Osteocyte (in vitro differentiated cells): ENCODE data around the gene PTGER4. TPM values are rescaled to one million over a fixed set of nuclear protein-coding genes. Genes with fewer than 3 reads are reported as not detected.

Source experiments
- DNase-seq: peaks from one replicate; pipeline ENCODE4 v3.0.0; 2021; ENCODE audit warnings: mixed read lengths; ENCODE audit not compliant: unreplicated experiment; ENCODE audit errors: extremely low spot score
- H3K27ac Mint-ChIP-seq: one replicate; pipeline ENCODE4 v1.8.0; 2021; ENCODE audit warnings: mild to moderate bottlenecking, mixed read lengths; ENCODE audit not compliant: unreplicated experiment
- H3K27me3 Mint-ChIP-seq: one replicate; pipeline ENCODE4 v1.8.0; 2021; ENCODE audit warnings: mixed read lengths; ENCODE audit not compliant: unreplicated experiment
- H3K36me3 Mint-ChIP-seq: one replicate; pipeline ENCODE4 v1.8.0; 2021; ENCODE audit warnings: mixed read lengths; ENCODE audit not compliant: unreplicated experiment
- H3K4me1 Mint-ChIP-seq: one replicate; pipeline ENCODE4 v1.8.0; 2021; ENCODE audit warnings: mixed read lengths; ENCODE audit not compliant: unreplicated experiment
- H3K4me3 Mint-ChIP-seq: one replicate; pipeline ENCODE4 v1.8.0; 2021; ENCODE audit warnings: mild to moderate bottlenecking, moderate library complexity, mixed read lengths; ENCODE audit not compliant: unreplicated experiment
- H3K9me3 Mint-ChIP-seq: one replicate; pipeline ENCODE4 v1.8.0; 2021; ENCODE audit warnings: mixed read lengths; ENCODE audit not compliant: unreplicated experiment
- total RNA-seq: library from RNA; stranded (reverse); gene quantifications from 2 replicates; pipeline ENCODE4 v1.2.1, GENCODE V29; 2021
- TF ChIP-seq, protein P1 (sequence below): fragments of 200-600 bp; sonication (generic); IDR thresholded peaks from 2 replicates; pipeline ENCODE4 v1.5.0; 2021; ENCODE audit warnings: antibody characterized with exemption, mild to moderate bottlenecking, moderate library complexity

The PTGER4 gene
- total RNA-seq, 1 donor from 2014 or later = 70.0 TPM

DNA sequence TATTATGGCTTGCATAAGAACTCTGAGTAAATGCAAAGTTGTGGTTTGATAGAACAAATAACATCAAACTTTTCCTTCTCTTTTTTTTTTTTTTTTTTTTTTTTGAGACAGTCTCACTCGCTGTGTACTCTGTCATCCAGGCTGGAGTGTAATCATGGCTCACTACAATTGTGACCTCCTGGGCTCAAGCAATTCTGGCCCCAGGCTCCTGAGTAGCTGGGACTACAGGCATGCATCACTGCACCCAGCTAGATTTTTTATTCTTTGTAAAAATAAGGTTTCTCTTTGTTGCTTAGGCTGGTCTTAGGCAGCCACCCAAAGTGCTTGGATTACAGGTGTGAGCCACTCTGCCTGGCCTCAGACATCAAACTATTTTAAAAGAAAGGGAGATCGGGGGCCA lies 19.0 kb upstream of the PTGER4 start:
- Mint-ChIP-seq H3K4me3 (no peak overlapping the region), H3K4me1 (peaks cover 6% of the 10 kb centered on the region), H3K27me3 (no peaks in the 10 kb centered on the region), H3K27ac (no peak overlapping the region), H3K36me3 (no peaks in the 10 kb centered on the region), H3K9me3 (peaks cover 3% of the 10 kb centered on the region)
- TF ChIP-seq, protein P1, sequence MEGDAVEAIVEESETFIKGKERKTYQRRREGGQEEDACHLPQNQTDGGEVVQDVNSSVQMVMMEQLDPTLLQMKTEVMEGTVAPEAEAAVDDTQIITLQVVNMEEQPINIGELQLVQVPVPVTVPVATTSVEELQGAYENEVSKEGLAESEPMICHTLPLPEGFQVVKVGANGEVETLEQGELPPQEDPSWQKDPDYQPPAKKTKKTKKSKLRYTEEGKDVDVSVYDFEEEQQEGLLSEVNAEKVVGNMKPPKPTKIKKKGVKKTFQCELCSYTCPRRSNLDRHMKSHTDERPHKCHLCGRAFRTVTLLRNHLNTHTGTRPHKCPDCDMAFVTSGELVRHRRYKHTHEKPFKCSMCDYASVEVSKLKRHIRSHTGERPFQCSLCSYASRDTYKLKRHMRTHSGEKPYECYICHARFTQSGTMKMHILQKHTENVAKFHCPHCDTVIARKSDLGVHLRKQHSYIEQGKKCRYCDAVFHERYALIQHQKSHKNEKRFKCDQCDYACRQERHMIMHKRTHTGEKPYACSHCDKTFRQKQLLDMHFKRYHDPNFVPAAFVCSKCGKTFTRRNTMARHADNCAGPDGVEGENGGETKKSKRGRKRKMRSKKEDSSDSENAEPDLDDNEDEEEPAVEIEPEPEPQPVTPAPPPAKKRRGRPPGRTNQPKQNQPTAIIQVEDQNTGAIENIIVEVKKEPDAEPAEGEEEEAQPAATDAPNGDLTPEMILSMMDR = no peak
- DNase-seq = no peak

DNA sequence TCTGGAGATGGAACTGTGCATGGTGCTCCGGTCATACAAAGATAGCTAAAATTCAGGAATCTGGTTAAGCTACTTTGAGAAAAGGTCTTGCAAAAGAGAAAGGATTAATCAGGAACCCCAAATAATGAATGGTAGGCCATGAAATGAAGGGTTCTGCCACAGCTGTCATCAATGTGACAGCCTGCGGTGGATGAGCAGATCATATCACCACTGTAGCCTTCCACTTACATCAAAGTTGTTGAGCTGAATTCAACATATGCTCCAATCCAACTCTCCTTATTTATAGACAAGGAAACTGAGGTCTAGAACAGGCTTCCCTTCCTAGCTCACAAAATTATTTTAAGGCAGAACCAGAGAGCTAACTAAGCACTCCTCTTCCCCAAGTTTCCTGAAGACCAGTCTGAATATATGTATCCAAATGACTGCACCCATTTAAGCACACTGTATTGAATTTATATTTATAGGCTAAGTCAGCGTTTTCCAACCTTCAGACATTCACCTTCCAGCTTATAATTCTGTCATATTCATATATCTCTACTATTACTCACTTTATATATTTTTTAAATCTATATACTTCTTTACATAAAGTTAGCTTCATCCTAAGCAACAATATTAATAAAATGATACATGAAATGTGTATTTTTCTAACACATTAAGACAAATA lies 13.9 kb upstream of the PTGER4 start:
- Mint-ChIP-seq H3K4me3 (no peak overlapping the region), H3K36me3 (no peaks in the 10 kb centered on the region), H3K9me3 (no peaks in the 10 kb centered on the region)

DNA sequence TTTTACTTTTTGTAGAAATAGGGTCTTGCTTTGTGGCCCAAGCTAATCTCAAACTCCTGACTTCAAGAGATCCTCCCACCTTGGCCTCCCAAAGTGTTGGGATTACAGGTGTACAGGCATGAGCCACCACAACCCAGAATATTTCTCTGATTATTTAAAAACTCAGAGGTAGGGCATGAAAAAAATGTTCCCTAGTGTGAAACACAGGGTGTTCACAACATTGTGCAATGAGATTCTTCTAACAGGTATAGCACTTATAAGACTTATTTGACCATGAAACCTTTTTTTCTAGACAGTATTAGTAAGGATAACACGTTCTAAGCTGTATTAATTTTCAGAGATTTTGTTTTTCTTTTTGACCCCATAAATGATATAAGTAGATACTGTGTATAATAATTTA lies 13.1 kb upstream of the PTGER4 start:
- TF ChIP-seq, protein P1 = no peak
- H3K36me3 Mint-ChIP-seq = no peaks in the 10 kb centered on the region

More for the DNA sequence above, 13.9 kb upstream of the PTGER4 start:
- DNase-seq = no peak
- Mint-ChIP-seq H3K27ac (no peak overlapping the region), H3K27me3 (no peaks in the 10 kb centered on the region), H3K4me1 (no peaks in the 10 kb centered on the region)
- TF ChIP-seq, protein P1 = no peak

DNA sequence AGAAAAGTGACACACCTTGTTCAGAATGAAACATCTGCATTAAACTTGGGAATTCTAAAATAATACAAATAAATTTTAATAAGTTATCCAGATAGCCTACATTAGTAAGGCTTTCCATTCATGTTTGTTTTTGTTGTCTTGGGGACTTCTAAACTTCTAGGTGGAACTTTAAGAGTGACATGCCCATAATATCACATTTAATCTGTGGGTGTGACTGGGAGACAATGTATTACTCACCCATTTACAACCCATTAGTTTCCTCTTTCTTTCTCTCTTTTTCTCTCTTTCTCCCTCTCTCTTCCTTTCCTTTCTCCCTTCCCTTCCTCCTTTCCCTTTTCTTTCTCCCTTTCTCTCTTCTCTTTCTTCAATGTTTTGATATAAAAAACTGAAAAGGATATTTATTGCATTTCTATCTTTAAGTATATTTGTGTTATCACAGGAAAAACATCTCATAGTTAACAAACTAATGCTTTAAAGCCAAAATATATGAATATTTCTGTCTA lies 12.5 kb upstream of the PTGER4 start:
- no peaks in the 10 kb centered on the region for H3K9me3 Mint-ChIP-seq
- H3K36me3 Mint-ChIP-seq = no peaks in the 10 kb centered on the region
- peaks cover 11% of the 10 kb centered on the region for H3K4me1 Mint-ChIP-seq
- no peak overlapping the region for H3K27ac Mint-ChIP-seq
- TF ChIP-seq, protein P1 = no peak
- no peak for DNase-seq
- H3K27me3 Mint-ChIP-seq = no peaks in the 10 kb centered on the region
- no peak overlapping the region for H3K4me3 Mint-ChIP-seq

More for the DNA sequence above, 13.1 kb upstream of the PTGER4 start:
- H3K4me1 Mint-ChIP-seq = peaks cover 8% of the 10 kb centered on the region
- H3K27ac Mint-ChIP-seq = no peak overlapping the region
- no peaks in the 10 kb centered on the region for H3K27me3 Mint-ChIP-seq
- H3K4me3 Mint-ChIP-seq = no peak overlapping the region
- H3K9me3 Mint-ChIP-seq = no peaks in the 10 kb centered on the region
- no peak for DNase-seq

DNA sequence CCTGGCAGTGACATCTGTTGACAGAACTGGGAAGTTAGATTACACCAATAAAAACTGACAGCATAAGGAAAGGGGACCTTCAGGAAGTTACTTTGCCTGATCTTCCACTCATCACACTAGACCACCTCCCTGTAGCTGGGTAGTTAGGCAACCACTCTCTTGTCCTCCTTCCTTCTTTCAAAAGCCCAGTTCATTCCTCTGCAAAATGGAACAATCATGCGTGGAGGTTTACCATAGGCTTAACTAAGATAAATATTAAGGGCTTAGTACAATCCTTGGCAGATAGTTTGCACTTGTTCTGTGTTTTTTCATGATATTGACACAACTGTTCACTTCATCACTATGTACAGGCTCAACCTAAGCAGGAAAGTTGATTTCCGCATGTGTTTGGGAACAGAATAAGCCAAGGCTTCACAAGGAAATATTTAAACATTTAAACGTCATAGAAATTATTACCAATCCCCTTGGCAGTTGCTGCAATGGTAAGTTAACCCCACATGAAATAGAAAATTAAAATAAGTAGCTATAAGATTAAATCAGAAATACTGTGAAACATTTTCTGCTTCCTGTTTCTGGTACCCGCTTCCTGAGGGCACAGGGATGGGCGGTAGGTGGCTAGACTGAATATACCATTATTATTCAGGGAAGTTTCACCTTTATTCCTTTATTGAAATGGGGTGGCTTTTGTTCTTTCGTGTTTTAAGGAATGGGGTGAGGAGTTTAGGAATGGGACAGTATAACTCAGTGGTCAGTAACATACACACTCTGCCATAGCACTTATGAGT lies 9.9 kb upstream of the PTGER4 start:
- TF ChIP-seq, protein P1 = no peak
- Mint-ChIP-seq H3K27ac (no peak overlapping the region), H3K4me1 (peaks cover 14% of the 10 kb centered on the region), H3K9me3 (no peaks in the 10 kb centered on the region), H3K27me3 (no peaks in the 10 kb centered on the region), H3K36me3 (no peaks in the 10 kb centered on the region), H3K4me3 (no peak overlapping the region)
- DNase-seq = no peak
